ENCODE data around the gene RERE.
A peak's percentile ranks its signal among the peaks of the same experiment; 100 is the strongest.
"Not testable (repeated sequence)": the region's sequence is repeated elsewhere in the genome, so short reads cannot be mapped to it uniquely, and the experiment has no call there.

RERE gene

GRCh38 chr1:8512504-8512903 lies 304.9 kb downstream of the RERE start:
- intact Hi-C loops (cut with DNase I) = no loop called here
- DNase-seq = no peak

GRCh38 chr1:8510041-8510823 lies 307.2 kb downstream of the RERE start:
- intact Hi-C loops (cut with DNase I) = no loop called here
- DNase-seq = peak in 6 of 10 donors; percentile 16 to 88 (median 64)

GRCh38 chr1:8509579-8509978 lies 307.9 kb downstream of the RERE start:
- DNase-seq = no peak
- intact Hi-C loops (cut with DNase I) = no loop called here

- intact Hi-C loops (cut with DNase I) = no loop called here
- no peak for DNase-seq
Measured at GRCh38 chr1:8506995-8507615, 310.3 kb downstream of the RERE start.

- DNase-seq = no peak
- intact Hi-C loops (cut with DNase I) = no loop called here
Measured at GRCh38 chr1:8506456-8506855, 311.0 kb downstream of the RERE start.

- no peak for DNase-seq
- intact Hi-C loops (cut with DNase I) = no loop called here
Measured at GRCh38 chr1:8503842-8504241, 313.6 kb downstream of the RERE start.

- intact Hi-C loops (cut with DNase I) = not testable (repeated sequence)
Measured at GRCh38 chr1:8502949-8503348, 314.5 kb downstream of the RERE start.

GRCh38 chr1:8497210-8497819 lies 320.1 kb downstream of the RERE start:
- no peak for DNase-seq
- intact Hi-C loops (cut with DNase I) = no loop called here

More at GRCh38 chr1:8502949-8503348, 314.5 kb downstream of the RERE start:
- not testable (repeated sequence) for DNase-seq

GRCh38 chr1:8496473-8496872 lies 321.0 kb downstream of the RERE start:
- intact Hi-C loops (cut with DNase I) = no loop called here

GRCh38 chr1:8495928-8496401 lies 321.5 kb downstream of the RERE start:
- no peak for DNase-seq

More at GRCh38 chr1:8496473-8496872, 321.0 kb downstream of the RERE start:
- no peak for DNase-seq

GRCh38 chr1:8494681-8495080 lies 322.8 kb downstream of the RERE start:
- intact Hi-C loops (cut with DNase I) = no loop called here
- no peak for DNase-seq

More at GRCh38 chr1:8495928-8496401, 321.5 kb downstream of the RERE start:
- intact Hi-C loops (cut with DNase I) = no loop called here

GRCh38 chr1:8493916-8494540 lies 323.4 kb downstream of the RERE start:
- DNase-seq = no peak
- intact Hi-C loops (cut with DNase I) = no loop called here

GRCh38 chr1:8487249-8487648 lies 330.2 kb downstream of the RERE start:
- intact Hi-C loops (cut with DNase I) = no loop called here
- no peak for DNase-seq

- intact Hi-C loops (cut with DNase I) = no loop called here
Measured at GRCh38 chr1:8486047-8486446, 331.4 kb downstream of the RERE start.

GRCh38 chr1:8483586-8483985 lies 333.9 kb downstream of the RERE start:
- intact Hi-C loops (cut with DNase I) = no loop called here

More at GRCh38 chr1:8486047-8486446, 331.4 kb downstream of the RERE start:
- no peak for DNase-seq

GRCh38 chr1:8482979-8483381 lies 334.5 kb downstream of the RERE start:
- DNase-seq = no peak
- intact Hi-C loops (cut with DNase I) = no loop called here

More at GRCh38 chr1:8483586-8483985, 333.9 kb downstream of the RERE start:
- no peak for DNase-seq

- DNase-seq = no peak
- intact Hi-C loops (cut with DNase I) = no loop called here
Measured at GRCh38 chr1:8481650-8482380, 335.6 kb downstream of the RERE start.

- intact Hi-C loops (cut with DNase I) = no loop called here
- no peak for DNase-seq
Measured at GRCh38 chr1:8478566-8478965, 338.9 kb downstream of the RERE start.

GRCh38 chr1:8477983-8478362 lies 339.5 kb downstream of the RERE start:
- intact Hi-C loops (cut with DNase I) = no loop called here
- no peak for DNase-seq

All from posterior cingulate gyrus (tissue), 11 donors.